H1 (cell line): ENCODE measurements around the gene CRB2. TPM values are rescaled to one million over a fixed set of nuclear protein-coding genes. Genes with fewer than 3 reads are reported as not detected.

ENCODE experiments used
- CTCF ChIA-PET: fragments of 300-600 bp; sonication (Branson Sonifier 250); formaldehyde crosslinking; loops from one replicate; lab custom pipeline; 2021; ENCODE audit not compliant: partially characterized antibody; lab: Charles Lee
- POLR2A ChIA-PET: fragments of 300-600 bp; sonication (Branson Sonifier 250); formaldehyde crosslinking; loops from one replicate; lab custom pipeline; 2021; ENCODE audit warnings: inconsistent platforms; ENCODE audit not compliant: partially characterized antibody; lab: Charles Lee
- DNase-seq, 2 experiments: peaks; one replicate each; pipeline versions ENCODE4 v3.0.0 to v3.0.0-alpha.2; 2010 to 2022; ENCODE audit warnings: low spot score in 2 of 2, low read depth in 1 of 2, mixed read lengths in 1 of 2
- FAIRE-seq: peaks from 2 replicates; lab custom pipeline; 2011; peaks lifted over from hg19 to GRCh38; lab: Jason Lieb, UNC
- H2AFZ ChIP-seq: 2 replicates; pipeline ENCODE4 v1.8.1; 2012; ENCODE audit warnings: low read length, inconsistent platforms
- H2AK5ac ChIP-seq: 2 replicates; pipeline ENCODE4 v1.6.1; 2013; ENCODE audit warnings: low read depth, low read length
- H2BK120ac ChIP-seq: replicated peaks from 2 replicates; pipeline ENCODE3; 2013; ENCODE audit warnings: low read depth, low read length, inconsistent platforms
- H2BK12ac ChIP-seq: 2 replicates; pipeline ENCODE4 v1.6.1; 2013; ENCODE audit warnings: low read depth, low read length
- H2BK15ac ChIP-seq: 2 replicates; pipeline ENCODE4 v1.6.1; 2013; ENCODE audit warnings: low read length
- H2BK20ac ChIP-seq: 2 replicates; pipeline ENCODE4 v1.6.1; 2013; ENCODE audit warnings: low read length
- H2BK5ac ChIP-seq: 2 replicates; pipeline ENCODE4 v1.6.1; 2013; ENCODE audit warnings: low read depth, low read length
- H3K14ac ChIP-seq: 2 replicates; pipeline ENCODE4 v1.6.1; 2013; ENCODE audit warnings: inconsistent platforms; ENCODE audit not compliant: insufficient read length
- H3K18ac ChIP-seq: 2 replicates; pipeline ENCODE4 v1.6.1; 2013; ENCODE audit warnings: low read length; ENCODE audit errors: extremely low read depth
- H3K23ac ChIP-seq: 2 replicates; pipeline ENCODE4 v1.6.1; 2013; ENCODE audit warnings: inconsistent platforms; ENCODE audit not compliant: insufficient read length
- H3K23me2 ChIP-seq: 2 replicates; pipeline ENCODE4 v1.6.1; 2013; ENCODE audit warnings: low read depth, low read length
- H3K27ac ChIP-seq: 2 replicates; pipeline ENCODE4 v1.6.1; 2011; ENCODE audit warnings: low read depth, low read length, inconsistent platforms
- H3K27me3 ChIP-seq, 4 experiments: replicated peaks in 1 of 4; 1 replicate in 1 of 4; 2 replicates in 3 of 4; pipeline versions ENCODE4 v1.6.1 to v1.8.1; 2011 to 2013; ENCODE audit warnings: low read length in 3 of 4, mild to moderate bottlenecking in 3 of 4, inconsistent platforms in 2 of 4, mixed read lengths in 2 of 4, moderate library complexity in 1 of 4; ENCODE audit not compliant: control insufficient read depth in 3 of 4, insufficient read depth in 3 of 4; ENCODE audit errors: extremely low read depth in 1 of 4
- H3K36me3 ChIP-seq, 4 experiments: 2 replicates each; pipeline versions ENCODE4 v1.6.1 to v1.8.1; 2011 to 2013; ENCODE audit warnings: mild to moderate bottlenecking in 4 of 4, low read length in 3 of 4, moderate library complexity in 2 of 4, control low read depth in 1 of 4, inconsistent platforms in 1 of 4; ENCODE audit not compliant: insufficient read depth in 4 of 4, control insufficient read depth in 2 of 4
- H3K4ac ChIP-seq: replicated peaks from 2 replicates; pipeline ENCODE3; 2013; ENCODE audit warnings: low read length, low read depth, mixed read lengths, inconsistent platforms; ENCODE audit not compliant: insufficient read length
- H3K4me1 ChIP-seq, 4 experiments: replicated peaks in 1 of 4; 1 replicate in 1 of 4; 2 replicates in 3 of 4; pipeline versions ENCODE4 v1.6.1 to v1.8.1; 2011 to 2013; ENCODE audit warnings: low read length in 3 of 4, inconsistent platforms in 2 of 4, mixed read lengths in 1 of 4; ENCODE audit not compliant: insufficient read depth in 4 of 4, control insufficient read depth in 3 of 4
- H3K4me2 ChIP-seq, 2 experiments: 2 replicates each; pipeline versions ENCODE4 v1.6.1 to v1.8.1; 2011 to 2013; ENCODE audit warnings: low read depth in 2 of 2, low read length in 2 of 2, control low read depth in 1 of 2, inconsistent platforms in 1 of 2, mild to moderate bottlenecking in 1 of 2; ENCODE audit not compliant: insufficient read depth in 1 of 2
- H3K4me3 ChIP-seq, 4 experiments: fragments of 200-600, 300-600 bp in 1 of 4; sonication (generic), shearing (Covaris generic), sonication (Bioruptor Twin) in 1 of 4; 2 replicates each; pipeline versions ENCODE4 v1.5.1 to v1.8.1; 2011 to 2016; ENCODE audit warnings: low read length in 4 of 4, low read depth in 3 of 4, control low read depth in 2 of 4, inconsistent platforms in 2 of 4, mild to moderate bottlenecking in 2 of 4, mixed read lengths in 1 of 4, moderate library complexity in 1 of 4; ENCODE audit not compliant: insufficient read depth in 2 of 4; ENCODE audit errors: extremely low read depth in 1 of 4
- H3K56ac ChIP-seq: replicated peaks from 2 replicates; pipeline ENCODE3; 2013; ENCODE audit warnings: low read depth, mild to moderate bottlenecking, mixed read lengths, low read length, inconsistent platforms; ENCODE audit not compliant: insufficient read length
- H3K79me1 ChIP-seq: 2 replicates; pipeline ENCODE4 v1.6.1; 2013; ENCODE audit warnings: low read depth, low read length, control low read depth
- H3K79me2 ChIP-seq, 2 experiments: 2 replicates each; pipeline versions ENCODE4 v1.6.1 to v1.8.1; 2012 to 2013; ENCODE audit warnings: low read length in 2 of 2, mild to moderate bottlenecking in 2 of 2, inconsistent platforms in 1 of 2; ENCODE audit not compliant: insufficient read depth in 2 of 2, control insufficient read depth in 1 of 2
- H3K9ac ChIP-seq, 4 experiments: replicated peaks in 1 of 4; 1 replicate in 1 of 4; 2 replicates in 3 of 4; pipeline versions ENCODE4 v1.6.1 to v1.8.1; 2011 to 2013; ENCODE audit warnings: low read depth in 3 of 4, low read length in 3 of 4, control low read depth in 2 of 4, mild to moderate bottlenecking in 2 of 4, moderate library complexity in 2 of 4, inconsistent platforms in 1 of 4; ENCODE audit errors: extremely low read depth in 1 of 4
- H3K9me3 ChIP-seq, 2 experiments: 2 replicates each; pipeline versions ENCODE4 v1.6.1 to v1.8.1; 2012 to 2013; ENCODE audit warnings: mild to moderate bottlenecking in 2 of 2, moderate library complexity in 2 of 2, control low read depth in 1 of 2, inconsistent platforms in 1 of 2, low read depth in 1 of 2, low read length in 1 of 2, mixed read lengths in 1 of 2; ENCODE audit not compliant: insufficient read depth in 2 of 2
- H4K20me1 ChIP-seq, 2 experiments: replicated peaks in 1 of 2; 2 replicates each; pipeline versions ENCODE3 to v1.8.1; 2011 to 2013; ENCODE audit warnings: inconsistent platforms in 2 of 2, low read length in 2 of 2, mild to moderate bottlenecking in 1 of 2; ENCODE audit not compliant: insufficient read depth in 2 of 2, control insufficient read depth in 1 of 2
- H4K5ac ChIP-seq: 2 replicates; pipeline ENCODE4 v1.6.1; 2013; ENCODE audit warnings: low read length, low read depth, mixed read lengths, inconsistent platforms; ENCODE audit not compliant: insufficient read length
- H4K8ac ChIP-seq: 2 replicates; pipeline ENCODE4 v1.8.0; 2013; ENCODE audit warnings: mild to moderate bottlenecking, moderate library complexity, low read length, inconsistent platforms; ENCODE audit not compliant: insufficient read depth; ENCODE audit errors: extremely low read depth
- H4K91ac ChIP-seq: replicated peaks from 2 replicates; pipeline ENCODE3; 2013; ENCODE audit warnings: low read length, mixed read lengths, inconsistent platforms; ENCODE audit not compliant: insufficient read length
- CBX8 ChIP-seq: fragments of 300-800, 300-1000 bp; sonication (generic); IDR thresholded peaks from 2 replicates; pipeline ENCODE4 v1.7.1; 2016; ENCODE audit warnings: low read depth, low read length, borderline replicate concordance
- GTF2F1 ChIP-seq: IDR thresholded peaks from 2 replicates; pipeline ENCODE4 v1.6.1; 2012; ENCODE audit warnings: low read depth, low read length, improper control_type of control experiment, borderline replicate concordance
- NRF1 ChIP-seq: IDR thresholded peaks from 2 replicates; pipeline ENCODE4 v1.6.1; 2011; ENCODE audit warnings: mild to moderate bottlenecking, low read depth, low read length, improper control_type of control experiment
- WGBS, 2 experiments: shearing (Covaris generic) in 1 of 2; methylation state at CpG; one replicate each; pipeline versions ENCODE4 v1.1.6 to v1.1.7; 2013 to 2015; ENCODE audit warnings: low lambda C conversion rate in 2 of 2, mixed read lengths in 2 of 2, inconsistent platforms in 1 of 2, low coverage in 1 of 2, missing lambda C conversion rate in 1 of 2; ENCODE audit not compliant: insufficient replicate concordance in 2 of 2, insufficient coverage in 1 of 2, insufficient read length in 1 of 2; ENCODE audit errors: extremely low coverage in 1 of 2, missing lambda C conversion rate in 1 of 2; 5-methylcytosine and 5-hydroxymethylcytosine counted together
- polyA plus RNA-seq, 7 experiments: library from polyadenylated mRNA; depleted of rRNA in 3 of 7; stranded (reverse) in 5 of 7; unstranded in 2 of 7; fragments of >200 nt in 5 of 7; fragments of 200-250 nt in 2 of 7; gene quantifications; 1 replicate in 5 of 7; 2 replicates in 1 of 7; 4 replicates in 1 of 7; pipeline versions ENCODE4 v1.2.1 to v1.2.3, GENCODE V29; 2011 to 2013; ENCODE audit warnings: missing spikeins in 2 of 7, mixed read lengths in 2 of 7
- total RNA-seq: library from RNA; stranded (reverse); fragmentation: NEBNext Ultra II Directional; extraction: Animal tissue kit (Norgen Biotek cat#: 25700); gene quantifications from 2 replicates; pipeline ENCODE4 v1.2.1, GENCODE V29; 2021

Gene CRB2
- total and polyA plus RNA-seq, 2 of the 8 experiments (the other 6 are each of a cell fraction or from before 2014, with no cell fraction given): 4.0 to 8.4 TPM

- no peak overlapping the region for H3K4me2 ChIP-seq
- no peak for DNase-seq
- ChIA-PET CTCF (interaction anchor here (0.9 to 2.8 kb wide), 9 partner anchors 8 to 127 kb away, joined by 3 to 13 read pairs (median 3); no protein-coding TSS in a partner anchor), POLR2A (interaction anchor here (1.0 kb wide), 1 partner anchor 19 kb away, joined by 3 read pairs; no protein-coding TSS in a partner anchor)
- no peak overlapping the region for H4K8ac ChIP-seq
- H3K18ac ChIP-seq: no peak overlapping the region
- 88% methylated on average over 8 of the region's 8 CpGs; no CpG with 5 or more reads in 1 of the 2 experiments for WGBS, 2 experiments
- no peak overlapping the region for H2BK20ac ChIP-seq
- no peak overlapping the region for H3K23ac ChIP-seq
- H3K27ac ChIP-seq: no peak overlapping the region
- peak overlapping the region; percentile 78; the same call in 1 of the 2 replicates for H2AK5ac ChIP-seq
- 0 out of 2 replicates have a peak overlapping the region, but pooled peaks have one; percentile 30 for H2BK5ac ChIP-seq
- H3K79me2 ChIP-seq: no peaks in the 10 kb centered on the region
- no peaks in the 10 kb centered on the region for H3K9me3 ChIP-seq
- H3K23me2 ChIP-seq: no peaks in the 10 kb centered on the region
- 0 out of 2 replicates have a peak overlapping the region, but pooled peaks have one; percentile 46 for H2BK15ac ChIP-seq
- H3K14ac ChIP-seq: no peak overlapping the region
- no peak overlapping the region; the same call in 1 of the 2 replicates for H2BK12ac ChIP-seq
- H2BK120ac ChIP-seq: no peak overlapping the region
- H3K4me1 ChIP-seq: peaks cover 0 to 7% (median 2%) of the 10 kb centered on the region in 4 experiments; a peak in 4 of 7 replicates
- no peaks in the 10 kb centered on the region for H4K20me1 ChIP-seq
- H3K4ac ChIP-seq: no peak overlapping the region
- no peak overlapping the region for H2AFZ ChIP-seq
- no peak overlapping the region for H4K91ac ChIP-seq
- no peak overlapping the region for H3K56ac ChIP-seq
- no peak overlapping the region for H4K5ac ChIP-seq
- no peak for FAIRE-seq
- H3K79me1 ChIP-seq: no peaks in the 10 kb centered on the region
- no peak overlapping the region for H3K4me3 ChIP-seq
- no peak overlapping the region for H3K9ac ChIP-seq
- H3K36me3 ChIP-seq: no peaks in the 10 kb centered on the region
- H3K27me3 ChIP-seq: no peaks in the 10 kb centered on the region
- no peak for TF ChIP-seq GTF2F1
- TF ChIP-seq CBX8: no peak
- no peak for TF ChIP-seq NRF1
These were observed 60.2 kb downstream of the CRB2 start for GRCh38 chr9:123416176-123416575.
